NCI-H1105 treated with DMSO at 0.1 percent for 48 hours (cell line): ENCODE results near the gene NT5C1B.

Experiments
- DNase-seq: peaks from one replicate; lab custom pipeline; 2025; lab: John Stamatoyannopoulos, UW

NT5C1B gene

GRCh38 chr2:18550433-18550832 lies 38.9 kb downstream of the NT5C1B start:
- DNase-seq = no peak

DNA sequence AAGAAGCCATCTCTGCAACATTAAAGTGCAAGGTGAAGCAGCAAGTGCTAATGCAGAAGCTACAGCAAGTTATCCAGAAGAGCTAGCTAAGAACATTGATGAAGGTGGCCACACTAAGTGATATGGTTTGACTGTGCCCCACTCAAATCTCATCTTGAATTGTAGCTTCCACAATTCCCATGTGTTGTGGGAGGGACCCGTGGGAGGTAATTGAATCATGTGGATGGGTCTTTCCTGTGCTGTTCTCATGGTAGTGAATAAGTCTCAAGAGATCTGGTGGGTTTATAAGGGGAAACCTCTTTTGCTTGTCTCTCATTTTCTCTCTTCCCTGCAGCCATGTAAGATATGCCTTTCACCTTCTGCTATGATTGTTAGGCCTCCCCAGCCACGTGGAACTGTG lies 40.3 kb downstream of the NT5C1B start:
- no peak for DNase-seq

DNA sequence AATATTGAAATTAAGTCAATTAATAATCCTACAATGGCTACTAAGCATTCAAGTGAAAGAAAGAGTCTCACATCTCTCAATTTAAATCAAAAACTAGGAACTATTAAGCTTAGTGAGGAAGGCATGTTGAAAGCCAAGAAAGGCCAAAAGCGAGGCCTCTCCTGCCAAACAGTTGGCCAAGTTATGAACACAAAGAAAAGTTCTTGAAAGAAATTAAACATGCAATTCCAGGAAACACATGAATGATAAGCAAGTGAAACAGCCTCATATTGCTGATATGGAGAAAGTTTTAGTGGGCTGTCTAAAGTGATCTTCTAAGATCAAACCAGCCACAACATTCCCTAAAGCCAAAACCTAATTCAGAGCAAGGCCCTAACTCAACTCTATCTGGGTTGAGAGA lies 40.7 kb downstream of the NT5C1B start:
- no peak for DNase-seq

GRCh38 chr2:18546567-18546966 lies 42.8 kb downstream of the NT5C1B start:
- no peak for DNase-seq

DNA sequence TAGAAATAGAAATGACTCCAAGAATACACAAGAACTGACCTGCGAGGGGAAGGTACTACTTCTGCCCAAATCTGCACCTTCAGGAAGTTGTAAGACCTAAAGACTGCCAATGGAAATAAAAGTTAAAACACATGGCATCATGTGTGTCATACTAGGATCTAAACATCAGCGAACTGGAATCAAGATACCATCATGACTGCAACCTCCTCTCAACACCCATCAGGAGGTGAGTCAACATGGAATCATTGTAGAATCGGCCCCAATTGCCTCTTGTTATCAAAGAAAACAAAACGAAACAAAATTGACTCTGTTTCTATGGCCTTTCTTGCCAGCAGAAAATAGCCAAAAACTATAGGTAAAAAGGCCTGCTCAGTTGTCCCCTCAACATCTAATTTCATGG lies 44.0 kb downstream of the NT5C1B start:
- DNase-seq = no peak

DNA sequence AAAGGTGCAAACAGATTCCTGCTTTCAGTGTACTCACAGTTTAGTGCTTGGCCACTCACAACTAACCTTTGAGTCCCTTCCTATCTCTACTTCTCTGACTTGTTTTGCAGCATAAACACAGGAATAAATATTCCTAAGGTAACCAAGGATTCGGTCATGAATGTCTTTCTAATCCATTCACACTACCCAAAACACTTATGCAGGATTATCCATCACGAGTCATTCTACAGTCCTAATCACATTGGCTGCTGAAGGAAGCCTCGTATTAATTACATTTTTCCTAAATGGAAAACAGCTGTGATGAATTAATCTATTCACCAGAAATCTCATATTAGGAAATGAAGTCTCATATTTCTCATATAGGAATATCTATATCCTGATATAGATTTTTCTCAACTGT lies 45.2 kb downstream of the NT5C1B start:
- no peak for DNase-seq

GRCh38 chr2:18540872-18541271 lies 48.5 kb downstream of the NT5C1B start:
- no peak for DNase-seq

GRCh38 chr2:18536697-18537096 lies 52.7 kb downstream of the NT5C1B start:
- DNase-seq = no peak

DNA sequence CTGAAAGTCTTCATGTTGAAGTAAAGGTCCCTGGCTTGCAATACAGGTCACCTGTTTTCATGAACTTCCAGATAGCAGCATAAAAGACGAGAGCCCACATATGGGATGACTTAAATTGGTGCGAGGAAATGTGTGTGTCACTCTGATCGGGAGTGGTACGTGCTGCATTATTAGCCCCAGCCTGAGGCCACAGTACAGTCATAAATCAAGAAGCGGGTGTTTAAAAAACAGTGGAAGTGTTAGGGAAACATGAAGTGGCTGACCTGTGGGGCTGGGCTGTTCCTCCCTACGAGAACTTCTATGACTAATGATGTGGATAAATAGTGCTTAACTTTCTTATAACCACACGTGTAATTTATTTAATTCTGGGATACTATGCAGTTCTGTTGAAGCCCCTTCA lies 53.3 kb downstream of the NT5C1B start:
- no peak for DNase-seq

DNA sequence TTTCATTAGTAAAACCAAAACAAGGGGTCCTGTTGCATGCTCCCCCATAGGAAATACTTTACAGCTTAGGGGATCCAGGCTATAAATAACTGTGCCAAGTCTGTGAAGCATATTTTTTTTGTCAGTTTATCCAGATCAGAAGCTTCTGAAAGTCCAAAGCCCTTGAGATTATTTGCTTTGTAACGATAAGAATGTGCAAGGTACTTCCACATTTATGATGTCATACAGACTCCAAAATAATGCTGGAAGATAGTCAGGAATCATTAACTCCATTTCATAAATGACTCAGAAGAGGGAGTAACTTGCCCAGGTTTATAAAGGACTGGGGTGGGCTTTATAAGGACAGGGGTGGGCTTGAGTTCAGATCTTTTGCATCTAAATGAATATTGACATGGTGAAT lies 58.2 kb downstream of the NT5C1B start:
- DNase-seq = no peak

- no peak for DNase-seq
Measured at GRCh38 chr2:18527822-18528221, 61.5 kb downstream of the NT5C1B start.

- DNase-seq = no peak
Measured at GRCh38 chr2:18527326-18527725, 62.0 kb downstream of the NT5C1B start.

DNA sequence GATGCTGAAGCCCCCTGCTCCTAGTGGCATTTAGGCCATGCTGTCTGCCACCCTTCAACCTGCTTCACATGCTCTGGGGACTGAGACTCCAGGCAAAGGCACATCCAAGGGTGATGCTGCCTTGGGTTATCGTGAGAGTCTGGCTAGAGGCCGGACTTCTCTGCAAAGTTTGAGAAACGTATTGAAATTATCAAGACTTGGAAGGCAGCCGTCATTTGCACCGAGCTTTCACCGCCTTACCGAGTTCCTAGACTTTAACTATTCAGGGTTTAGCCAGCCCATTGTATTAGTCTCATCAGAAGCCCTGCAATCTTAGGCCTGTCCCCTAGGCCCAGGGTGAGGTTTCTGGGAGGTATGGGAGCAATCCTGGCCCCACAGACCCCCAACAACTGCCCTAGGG lies 62.9 kb downstream of the NT5C1B start:
- DNase-seq = no peak

- no peak for DNase-seq
Measured at GRCh38 chr2:18525852-18526251, 63.5 kb downstream of the NT5C1B start.

GRCh38 chr2:18525236-18525635 lies 64.1 kb downstream of the NT5C1B start:
- DNase-seq = no peak

DNA sequence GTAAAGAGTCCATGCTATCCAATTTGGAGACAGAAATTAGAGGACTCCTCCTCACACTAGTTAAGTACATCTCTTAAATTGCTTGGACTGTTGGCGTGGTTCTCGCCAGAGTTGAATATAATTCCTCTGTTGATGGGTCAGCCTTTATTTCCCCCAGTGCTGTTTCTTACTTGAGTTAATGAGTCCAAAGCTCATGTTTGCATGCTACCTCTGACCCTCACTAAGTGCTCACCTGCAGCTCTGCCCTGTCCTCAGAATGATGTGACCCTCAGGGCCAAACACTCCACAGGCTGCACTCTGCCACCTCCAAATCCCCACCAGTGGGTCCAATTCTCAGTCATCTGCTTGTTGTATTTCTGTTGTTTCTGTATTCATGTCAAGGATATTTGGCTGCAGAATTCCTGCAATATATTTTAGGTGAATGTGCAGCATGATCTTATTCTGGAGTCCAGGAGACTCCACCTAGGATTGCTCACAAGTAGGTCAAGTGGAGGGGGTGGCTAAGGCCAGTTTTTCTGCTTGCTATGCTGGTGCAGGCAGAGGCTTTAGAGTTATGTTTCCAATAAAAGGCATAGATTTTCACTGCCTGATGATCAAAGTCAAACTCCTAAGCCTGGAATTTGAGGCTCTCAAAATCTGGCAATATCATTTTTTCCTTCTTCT lies 66.8 kb downstream of the NT5C1B start:
- no peak for DNase-seq

DNA sequence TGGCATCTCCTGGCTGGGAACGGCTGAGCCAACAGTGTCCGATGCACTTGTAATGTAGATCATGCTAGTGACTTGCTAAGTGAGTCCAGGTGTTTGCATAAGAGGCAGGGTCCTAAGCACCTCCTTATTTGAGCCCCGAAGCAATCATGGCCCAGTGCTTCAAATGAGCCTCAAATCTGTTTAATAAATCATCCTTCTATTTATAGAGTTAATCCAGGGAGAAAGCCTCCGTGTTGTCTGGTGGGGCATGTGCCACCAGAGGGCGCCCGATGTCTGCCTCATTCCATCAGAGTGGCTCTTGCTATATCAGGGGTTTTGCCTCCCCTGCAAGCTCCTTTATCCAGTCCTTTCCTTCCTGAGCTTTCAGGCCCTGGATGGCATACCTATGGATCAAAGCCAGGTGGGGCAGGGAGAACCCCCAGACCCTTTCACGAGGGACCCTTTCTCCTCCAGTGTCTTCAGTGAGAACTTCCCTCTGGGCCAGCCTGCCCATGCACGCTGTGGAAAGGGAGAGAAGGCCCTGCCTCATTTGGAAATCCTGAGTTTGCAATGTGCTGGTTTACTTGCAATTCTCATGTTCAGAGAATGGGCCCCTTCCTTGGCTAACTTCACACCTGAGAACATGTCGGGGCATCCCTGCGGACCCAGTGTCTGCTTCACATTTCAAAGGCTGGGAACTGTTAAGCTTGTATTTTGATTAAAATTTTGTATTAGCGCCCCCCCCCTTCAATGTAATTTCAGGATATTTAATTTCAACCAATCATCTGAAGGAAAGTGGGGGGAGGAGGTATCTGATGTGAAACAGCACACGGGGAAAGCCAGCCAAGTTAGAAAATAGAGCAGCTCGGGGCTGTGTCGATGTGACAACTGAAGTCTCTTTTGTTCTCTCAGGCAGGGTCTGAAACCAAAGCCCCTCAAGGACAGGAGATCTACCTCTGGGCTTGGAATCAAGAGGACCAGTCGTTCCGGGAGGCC lies 68.6 kb downstream of the NT5C1B start:
- DNase-seq = peak; percentile 64

DNA sequence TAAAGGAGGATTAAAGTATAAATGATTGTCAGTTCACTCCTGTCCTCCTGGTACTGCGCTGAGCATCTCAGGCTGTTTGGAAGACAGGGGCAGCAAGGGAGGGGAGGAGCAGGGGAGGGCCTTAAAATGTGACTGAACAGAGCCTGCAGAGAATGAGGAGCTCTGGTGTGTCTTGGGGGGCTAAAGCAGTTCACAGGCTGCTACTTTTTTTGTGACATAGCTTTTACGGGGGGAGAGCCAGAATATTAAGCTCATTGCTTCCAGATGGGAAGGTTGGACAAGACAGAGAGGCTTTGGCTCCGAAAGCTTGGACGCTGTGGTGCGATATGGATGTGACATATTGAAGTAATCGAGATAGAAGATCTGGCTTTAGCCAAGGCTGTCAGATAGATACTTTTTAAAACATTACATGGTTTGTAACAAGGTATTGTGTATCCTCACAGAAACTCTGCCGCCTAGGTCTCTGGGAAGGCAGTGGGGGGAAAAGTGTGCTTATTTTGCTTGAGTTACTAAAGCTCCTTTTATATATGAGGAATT lies 69.4 kb downstream of the NT5C1B start:
- no peak for DNase-seq

- no peak for DNase-seq
Measured at GRCh38 chr2:18518116-18519111, 71.0 kb downstream of the NT5C1B start.

GRCh38 chr2:18517386-18517785 lies 72.0 kb downstream of the NT5C1B start:
- no peak for DNase-seq

- no peak for DNase-seq
Measured at GRCh38 chr2:18516112-18516511, 73.3 kb downstream of the NT5C1B start.
